NT2/D1 (cell line): ENCODE results near the gene AKNA.

Source experiments
- YY1 ChIP-seq: IDR thresholded peaks from 2 replicates; pipeline ENCODE4 v1.6.1; 2011; ENCODE audit not compliant: insufficient read length, insufficient read depth
- ZNF274 ChIP-seq: IDR thresholded peaks from 2 replicates; pipeline ENCODE4 v1.6.1; 2011; ENCODE audit warnings: mild to moderate bottlenecking, low read depth, low read length

DNA sequence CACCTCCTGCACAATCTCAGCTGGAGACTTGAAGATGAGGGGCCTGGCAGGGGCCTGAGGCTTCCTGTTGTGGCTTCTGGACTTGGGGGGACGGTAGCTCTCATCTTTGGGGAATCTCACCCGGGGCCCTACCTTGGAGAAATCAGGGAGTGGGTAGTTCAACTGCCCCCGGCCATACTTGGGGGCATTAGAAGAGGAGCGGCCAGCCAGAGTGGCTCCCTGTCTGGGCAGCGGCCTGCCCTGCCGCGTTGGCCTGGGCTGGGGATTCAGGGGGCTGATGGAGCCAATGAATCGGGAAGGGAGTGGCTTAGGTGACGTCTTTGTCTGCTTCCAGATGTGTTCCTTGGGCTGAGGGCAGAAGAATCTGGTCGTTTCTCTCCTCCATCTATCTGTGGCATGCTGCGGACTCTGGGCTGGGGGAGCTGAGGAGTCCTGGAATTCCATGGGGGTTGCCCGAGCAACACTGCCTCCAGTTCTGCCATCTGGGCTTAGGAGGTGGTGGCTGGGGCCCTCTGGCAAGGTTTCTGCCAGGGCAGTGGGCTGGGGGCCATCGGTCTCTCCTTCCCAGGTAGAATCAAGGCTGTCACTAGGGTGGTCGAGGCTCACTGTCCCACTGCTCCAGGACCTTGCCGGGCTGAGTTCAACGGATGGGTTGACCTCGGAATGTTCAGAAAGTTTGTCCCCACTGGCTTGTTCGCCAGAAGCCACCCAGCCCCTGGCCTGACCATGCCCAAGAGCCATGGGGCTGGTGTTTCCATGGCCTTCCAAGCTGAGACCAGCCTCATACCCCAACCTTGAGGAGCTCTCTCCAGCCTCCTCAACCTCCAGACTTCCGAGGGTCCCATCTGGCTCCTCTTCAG lies 11.0 kb downstream of the AKNA start:
- TF ChIP-seq ZNF274 (no peak), YY1 (no peak)
